ENCODE measurements around the gene NKX6-1.

The NKX6-1 gene

GRCh38 chr4:84494531-84494930, 4.6 kb downstream of the NKX6-1 start:
- DNase-seq (ENCODE audit: extremely low read depth, insufficient read length): no peak
- TF ChIP-seq CTCF (IDR thresholded peaks at IDR 0.05; ENCODE audit: insufficient read depth, low read length, poor library complexity, severe bottlenecking): no peak
- H3K36me3 ChIP-seq (ENCODE audit: control insufficient read depth, insufficient read depth, low read length): no peaks in the 10 kb centered on the region
- peaks cover 1% of the 10 kb centered on the region; the same call in 1 of the 2 replicates for H3K27me3 ChIP-seq (replicated peaks; ENCODE audit: control insufficient read depth, insufficient read depth, low read length)
- H3K4me3 ChIP-seq (replicated peaks; ENCODE audit: low read depth, low read length): no peak overlapping the region

GRCh38 chr4:84494076-84494475, 5.0 kb downstream of the NKX6-1 start:
- Histone ChIP-seq H3K4me3 (replicated peaks; ENCODE audit: low read depth, low read length) (no peak overlapping the region), H3K27me3 (replicated peaks; ENCODE audit: control insufficient read depth, insufficient read depth, low read length) (peaks cover 1% of the 10 kb centered on the region; the same call in 1 of the 2 replicates), H3K36me3 (ENCODE audit: control insufficient read depth, insufficient read depth, low read length) (no peaks in the 10 kb centered on the region)
- no peak for DNase-seq (ENCODE audit: extremely low read depth, insufficient read length)
- TF ChIP-seq CTCF (IDR thresholded peaks at IDR 0.05; ENCODE audit: insufficient read depth, low read length, poor library complexity, severe bottlenecking): no peak

GRCh38 chr4:84493092-84493850, 5.8 kb downstream of the NKX6-1 start:
- Histone ChIP-seq H3K36me3 (ENCODE audit: control insufficient read depth, insufficient read depth, low read length) (no peaks in the 10 kb centered on the region), H3K4me3 (replicated peaks; ENCODE audit: low read depth, low read length) (no peak overlapping the region), H3K27me3 (replicated peaks; ENCODE audit: control insufficient read depth, insufficient read depth, low read length) (peaks cover 1% of the 10 kb centered on the region; the same call in 1 of the 2 replicates)
- DNase-seq (ENCODE audit: extremely low read depth, insufficient read length): no peak
- no peak for TF ChIP-seq CTCF (IDR thresholded peaks at IDR 0.05; ENCODE audit: insufficient read depth, low read length, poor library complexity, severe bottlenecking)

GRCh38 chr4:84492737-84493091, 6.4 kb downstream of the NKX6-1 start:
- no peaks in the 10 kb centered on the region for H3K36me3 ChIP-seq (ENCODE audit: control insufficient read depth, insufficient read depth, low read length)
- no peak for DNase-seq (ENCODE audit: extremely low read depth, insufficient read length)
- TF ChIP-seq CTCF (IDR thresholded peaks at IDR 0.05; ENCODE audit: insufficient read depth, low read length, poor library complexity, severe bottlenecking): no peak
- H3K4me3 ChIP-seq (replicated peaks; ENCODE audit: low read depth, low read length): no peak overlapping the region
- peaks cover 1% of the 10 kb centered on the region; the same call in 1 of the 2 replicates for H3K27me3 ChIP-seq (replicated peaks; ENCODE audit: control insufficient read depth, insufficient read depth, low read length)

- Histone ChIP-seq H3K36me3 (ENCODE audit: control insufficient read depth, insufficient read depth, low read length) (no peaks in the 10 kb centered on the region), H3K27me3 (replicated peaks; ENCODE audit: control insufficient read depth, insufficient read depth, low read length) (peaks cover 1% of the 10 kb centered on the region; the same call in 1 of the 2 replicates), H3K4me3 (replicated peaks; ENCODE audit: low read depth, low read length) (no peak overlapping the region)
- no peak for DNase-seq (ENCODE audit: extremely low read depth, insufficient read length)
- no peak for TF ChIP-seq CTCF (IDR thresholded peaks at IDR 0.05; ENCODE audit: insufficient read depth, low read length, poor library complexity, severe bottlenecking)
These were observed 6.8 kb downstream of the NKX6-1 start for GRCh38 chr4:84492290-84492689.
